Parietal lobe (tissue), 1 donor: ENCODE measurements around the gene AK3. TPM values are rescaled to one million over a fixed set of nuclear protein-coding genes. Genes with fewer than 3 reads are reported as not detected.

ENCODE experiments used
- total RNA-seq: library from RNA; depleted of rRNA; stranded (reverse); fragments of >200 nt; gene quantifications from one replicate; pipeline ENCODE4 v1.2.3, GENCODE V29; 2014

AK3 gene
- 36.0 TPM for total RNA-seq

DNA sequence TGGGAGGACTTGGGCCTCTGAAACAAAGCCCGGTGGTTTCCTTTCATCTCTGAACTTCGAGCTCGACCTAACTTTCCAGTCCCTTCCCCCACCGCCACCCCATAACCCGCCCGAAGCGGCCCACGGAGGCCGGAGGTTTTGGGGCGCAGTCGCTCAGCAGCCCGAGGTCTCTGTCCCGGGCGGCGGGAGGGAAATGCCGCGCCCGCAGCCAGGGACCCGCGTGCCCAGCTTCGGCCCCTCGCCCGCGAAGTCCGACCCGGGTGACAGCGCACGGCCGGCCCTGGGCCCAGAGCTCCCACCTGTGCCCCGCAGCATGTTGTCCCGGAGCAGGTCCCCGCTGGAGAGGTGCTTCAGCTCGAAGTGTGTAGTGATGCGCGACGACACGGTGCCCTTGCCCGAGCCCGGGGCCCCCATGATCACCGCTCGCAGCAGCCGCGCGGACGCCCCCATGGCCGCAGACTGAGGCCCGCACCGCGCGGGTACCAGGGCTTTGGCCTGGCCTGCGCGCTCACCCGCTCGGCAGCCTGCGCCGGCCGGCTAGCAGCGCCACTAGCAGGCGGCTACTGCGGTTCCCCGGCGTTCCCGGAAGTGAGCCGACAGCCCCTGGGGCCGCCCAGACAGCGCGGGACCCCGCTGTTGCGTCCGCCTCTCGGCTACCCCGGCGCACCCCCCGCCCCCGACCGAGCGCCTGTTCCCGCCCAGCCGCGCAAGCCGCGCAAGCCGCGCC is at the start of gene AK3:
TSS of gene AK3 (minus strand) at position 565 of the 727 bp plus-strand sequence. CDS start at position 450, 115 bp downstream.

DNA sequence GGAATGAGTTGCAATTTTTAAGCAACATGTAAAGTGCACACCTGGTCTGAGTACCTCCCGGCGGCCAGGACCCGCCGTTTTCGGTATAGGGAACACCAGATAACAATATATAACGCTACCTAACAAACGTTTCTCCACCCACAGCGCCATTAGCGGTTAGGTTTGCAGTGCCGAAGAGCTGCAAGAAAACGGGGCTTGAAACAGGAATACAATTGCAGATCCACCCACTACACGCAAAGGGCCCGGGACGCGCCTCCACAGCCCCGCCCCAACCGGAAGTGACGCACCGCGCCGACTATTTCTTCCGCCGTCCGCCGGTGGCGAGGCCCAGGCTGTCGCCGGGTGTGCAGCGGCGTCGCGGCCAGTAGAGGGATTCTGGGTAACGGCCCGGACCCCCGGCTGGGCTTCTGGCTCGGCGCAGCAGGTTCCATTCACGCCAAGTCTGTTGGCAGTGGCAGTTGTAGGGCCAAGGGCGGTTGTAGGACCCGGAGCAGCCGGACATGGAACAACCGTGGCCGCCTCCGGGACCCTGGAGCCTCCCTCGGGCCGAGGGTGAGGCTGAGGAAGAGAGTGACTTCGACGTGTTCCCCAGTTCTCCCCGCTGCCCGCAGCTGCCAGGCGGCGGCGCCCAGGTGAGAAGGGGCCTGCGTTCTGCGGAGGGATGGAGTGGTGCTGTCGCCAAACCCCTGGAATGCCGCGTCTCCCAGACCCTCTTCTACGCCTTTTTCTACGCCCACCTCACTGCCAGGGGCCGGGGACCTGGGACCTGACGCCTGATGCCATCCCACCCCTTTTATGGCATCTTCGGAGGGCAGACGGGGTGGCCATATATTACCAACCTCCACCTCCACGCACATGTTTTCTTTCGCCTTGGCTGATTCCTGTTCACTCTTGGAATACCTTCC is 61.5 kb downstream of the AK3 start, which contains the start of gene CDC37L1:
TSS of gene CDC37L1 (plus strand) at position 302 of the 905 bp plus-strand sequence. CDS start at position 501, 199 bp downstream.

DNA sequence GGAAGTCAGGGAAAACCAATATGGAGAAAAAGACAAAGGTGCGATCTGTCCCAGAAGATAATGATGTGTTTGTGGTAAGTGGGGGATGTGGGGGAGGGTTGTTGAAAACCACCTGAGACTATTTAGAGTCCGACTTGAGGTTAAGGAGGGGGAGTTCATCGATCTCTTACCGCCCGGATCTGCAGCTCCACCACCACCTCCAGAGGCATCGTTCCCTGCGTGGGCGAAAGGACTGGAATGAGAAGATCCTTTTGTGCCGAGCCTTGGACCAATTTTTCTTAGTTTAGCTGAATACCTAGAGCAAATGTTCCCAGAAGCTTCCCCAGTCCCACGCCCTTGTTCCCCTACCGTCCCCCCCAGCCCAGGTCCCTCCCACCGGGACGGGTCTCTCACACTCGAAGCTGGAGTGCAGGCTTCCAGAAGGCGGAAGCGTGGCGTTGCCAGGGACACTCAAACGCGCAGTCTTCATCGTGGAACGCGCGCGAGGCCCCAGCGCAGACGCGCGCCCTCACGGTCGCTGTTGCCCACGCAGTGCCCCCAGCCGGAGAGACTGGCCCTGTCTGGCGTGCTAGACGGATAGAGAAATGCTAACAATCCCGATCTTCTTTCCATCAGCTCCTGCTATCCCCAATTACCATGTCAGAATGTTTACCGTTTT is 74.8 kb downstream of the AK3 start, which contains the start of gene SPATA6L:
TSS of gene SPATA6L (minus strand) at position 439 of the 658 bp plus-strand sequence. CDS start at position 209, 230 bp downstream.

DNA sequence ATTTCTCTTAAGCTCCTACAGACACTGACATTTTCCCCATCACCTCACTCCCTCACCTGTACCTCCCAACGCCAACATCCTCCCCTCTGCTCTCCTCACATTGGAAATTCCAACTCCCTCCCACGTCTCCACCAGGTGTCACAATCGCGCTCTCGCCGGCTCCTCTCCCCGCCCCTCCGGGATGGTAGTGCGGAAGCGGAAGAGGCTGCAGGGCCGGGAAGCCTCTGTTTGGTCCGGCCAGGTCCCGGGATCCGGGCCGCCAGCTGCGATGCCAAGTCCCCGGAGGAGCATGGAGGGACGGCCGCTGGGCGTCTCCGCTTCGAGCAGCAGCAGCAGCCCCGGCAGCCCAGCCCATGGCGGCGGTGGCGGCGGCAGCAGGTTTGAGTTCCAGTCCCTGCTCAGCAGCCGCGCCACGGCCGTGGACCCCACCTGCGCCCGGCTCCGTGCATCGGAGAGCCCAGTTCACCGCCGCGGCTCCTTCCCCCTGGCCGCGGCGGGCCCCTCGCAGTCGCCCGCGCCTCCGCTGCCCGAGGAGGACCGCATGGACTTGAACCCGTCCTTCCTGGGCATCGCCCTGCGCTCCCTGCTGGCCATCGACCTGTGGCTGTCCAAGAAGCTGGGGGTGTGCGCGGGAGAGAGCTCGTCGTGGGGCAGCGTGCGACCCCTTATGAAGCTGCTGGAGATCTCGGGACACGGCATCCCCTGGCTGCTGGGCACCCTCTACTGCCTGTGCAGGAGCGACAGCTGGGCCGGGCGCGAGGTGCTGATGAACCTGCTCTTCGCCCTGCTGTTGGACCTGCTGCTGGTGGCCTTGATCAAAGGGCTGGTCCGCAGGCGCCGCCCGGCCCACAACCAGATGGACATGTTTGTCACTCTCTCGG is 78.7 kb downstream of the AK3 start, which contains the start of gene PLPP6:
TSS of gene PLPP6 (plus strand) at position 187 of the 881 bp plus-strand sequence. CDS start at position 269, 82 bp downstream.

Other genes starting within 250 kb of the AK3 start
- gene PLPP6, start 78.9 kb downstream of the AK3 start, total RNA-seq = 12.8 TPM
- 13.8 TPM for gene SPATA6L, start 74.7 kb downstream of the AK3 start, total RNA-seq
- 31.3 TPM for gene CDC37L1, start 61.6 kb downstream of the AK3 start, total RNA-seq
- 30.7 TPM for gene RCL1, start 51.7 kb upstream of the AK3 start, total RNA-seq
- gene JAK2, start 244.1 kb upstream of the AK3 start, total RNA-seq = 39.8 TPM